ENCODE data around the gene FTO.

DNA sequence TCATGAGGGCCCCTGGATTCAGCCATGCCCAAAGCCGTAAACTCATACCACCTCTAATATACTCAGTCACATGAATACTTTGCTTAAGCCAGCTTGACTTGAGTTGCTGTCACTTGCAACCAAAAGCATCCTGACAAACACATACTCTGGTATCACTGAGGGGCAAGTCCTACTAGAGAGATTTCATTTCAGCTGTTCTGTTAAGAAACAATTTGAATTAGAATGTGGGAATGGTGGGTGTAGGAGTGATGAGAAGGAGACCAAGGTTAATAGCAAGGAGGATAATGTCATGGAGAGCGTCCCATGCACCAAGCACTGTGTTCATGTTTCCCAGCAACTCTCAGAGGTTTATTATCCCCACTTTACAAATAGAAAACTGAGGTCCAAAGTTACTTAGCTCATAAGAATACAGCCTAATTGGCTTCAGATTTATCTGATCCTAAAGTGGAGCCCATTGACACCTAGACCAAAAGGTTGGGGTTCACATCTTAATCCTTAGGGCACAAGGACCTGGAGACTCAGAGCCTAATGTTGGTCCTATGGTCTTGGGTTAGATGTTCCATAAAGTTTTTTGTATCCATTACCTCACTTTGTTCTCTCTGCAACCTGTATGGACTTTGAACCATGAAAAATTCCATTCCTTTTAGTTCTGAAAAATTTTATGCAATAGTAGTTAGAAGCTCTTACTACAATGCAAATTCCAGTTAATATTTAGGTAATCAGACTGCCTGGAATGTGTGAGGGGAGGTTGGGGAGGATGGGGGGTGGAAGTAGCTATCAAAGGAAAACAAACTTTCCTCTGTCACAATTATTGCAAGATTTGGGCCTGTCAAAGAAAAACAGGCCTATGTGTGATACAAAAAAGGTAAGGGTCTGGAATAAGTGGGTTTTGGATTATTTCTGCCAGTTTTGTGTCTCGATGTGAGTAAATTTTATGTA, 476.7 kb downstream of the FTO start:
- TF ChIP-seq POLR2A (IDR thresholded peaks at IDR 0.05) = no peak
- TF ChIP-seq, protein P1, sequence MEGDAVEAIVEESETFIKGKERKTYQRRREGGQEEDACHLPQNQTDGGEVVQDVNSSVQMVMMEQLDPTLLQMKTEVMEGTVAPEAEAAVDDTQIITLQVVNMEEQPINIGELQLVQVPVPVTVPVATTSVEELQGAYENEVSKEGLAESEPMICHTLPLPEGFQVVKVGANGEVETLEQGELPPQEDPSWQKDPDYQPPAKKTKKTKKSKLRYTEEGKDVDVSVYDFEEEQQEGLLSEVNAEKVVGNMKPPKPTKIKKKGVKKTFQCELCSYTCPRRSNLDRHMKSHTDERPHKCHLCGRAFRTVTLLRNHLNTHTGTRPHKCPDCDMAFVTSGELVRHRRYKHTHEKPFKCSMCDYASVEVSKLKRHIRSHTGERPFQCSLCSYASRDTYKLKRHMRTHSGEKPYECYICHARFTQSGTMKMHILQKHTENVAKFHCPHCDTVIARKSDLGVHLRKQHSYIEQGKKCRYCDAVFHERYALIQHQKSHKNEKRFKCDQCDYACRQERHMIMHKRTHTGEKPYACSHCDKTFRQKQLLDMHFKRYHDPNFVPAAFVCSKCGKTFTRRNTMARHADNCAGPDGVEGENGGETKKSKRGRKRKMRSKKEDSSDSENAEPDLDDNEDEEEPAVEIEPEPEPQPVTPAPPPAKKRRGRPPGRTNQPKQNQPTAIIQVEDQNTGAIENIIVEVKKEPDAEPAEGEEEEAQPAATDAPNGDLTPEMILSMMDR (IDR thresholded peaks at IDR 0.05) = no peak
